ENCODE data around the gene ACOT4. TPM values are rescaled to one million over a fixed set of nuclear protein-coding genes. Genes with fewer than 3 reads are reported as not detected.

ACOT4 gene
- total and polyA plus RNA-seq, 4 donors = 2.5 to 12.9 (median 10.8) TPM

- TF ChIP-seq ZBTB33 (IDR thresholded peaks at IDR 0.05) (no peak), HNF4A (conservative IDR thresholded peaks at IDR 0.05) (no peak), EGR1 (IDR thresholded peaks at IDR 0.05; ENCODE audit: low read depth in 2 of 2) (no peak), GABPA (IDR thresholded peaks at IDR 0.05 in 1 of 2, conservative IDR thresholded peaks at IDR 0.05 in 1 of 2) (no peak)
Observed at GRCh38 chr14:73640796-73641365, 49.2 kb downstream of the ACOT4 start (continued).

GRCh38 chr14:73644531-73645247, 53.0 kb downstream of the ACOT4 start, which contains the start of gene DNAL1:
TSS of gene DNAL1 (plus strand) at chr14:73644986. CDS start at chr14:73645040, 54 bp downstream.
- Histone ChIP-seq H3K4me1 (ENCODE audit: control insufficient read depth in 4 of 4, insufficient read depth in 4 of 4, low read length in 3 of 4) (peaks cover 0 to 13% (median 13%) of the 10 kb centered on the region in 4 donors), H3K27me3 (ENCODE audit: control insufficient read depth in 4 of 4, insufficient read depth in 4 of 4, low read length in 3 of 4) (no peaks in the 10 kb centered on the region), H3K4me3 (ENCODE audit: low read depth in 1 of 3, low read length in 3 of 3) (peak within 1 kb of the TSS; percentile 74 to 99 (median 88)), H3K27ac (ENCODE audit: low read depth in 1 of 2, low read length in 2 of 2) (peak within 1 kb of the TSS; percentile 70 to 86), H3K36me3 (ENCODE audit: control insufficient read depth in 4 of 4, insufficient read depth in 3 of 4, low read depth in 1 of 4, low read length in 3 of 4) (no peaks in the 10 kb centered on the region), H3K9ac (ENCODE audit: low read depth in 1 of 2, low read length in 2 of 2) (peak within 1 kb of the TSS; percentile 54 to 95), H3K9me3 (ENCODE audit: control insufficient read depth in 4 of 4, low read length in 3 of 4) (no peaks in the 10 kb centered on the region)
- WGBS = under 1% methylated on average over 43 of the region's 43 CpGs
- TF ChIP-seq TAF1 (conservative IDR thresholded peaks at IDR 0.05) (peak; percentile 46), EGR1 (IDR thresholded peaks at IDR 0.05; ENCODE audit: low read depth in 2 of 2) (no peak), YY1 (IDR thresholded peaks at IDR 0.05) (peak; percentile 91), MAX (IDR thresholded peaks at IDR 0.05) (no peak), GABPA (IDR thresholded peaks at IDR 0.05 in 1 of 2, conservative IDR thresholded peaks at IDR 0.05 in 1 of 2) (peak in 1 of 2 donors; percentile 84), NR2F2 (IDR thresholded peaks at IDR 0.05) (peak; percentile 96), HNF4G (IDR thresholded peaks at IDR 0.05) (no peak), ZBTB33 (IDR thresholded peaks at IDR 0.05) (peak; percentile 19), HNF4A (conservative IDR thresholded peaks at IDR 0.05) (peak in 1 of 2 donors; percentile 47), REST (IDR thresholded peaks at IDR 0.05) (peak; percentile 54), RAD21 (IDR thresholded peaks at IDR 0.05) (peak; percentile 46 to 67), SP1 (IDR thresholded peaks at IDR 0.05) (peak; percentile 53), RXRA (IDR thresholded peaks at IDR 0.05) (peak; percentile 29 to 51), ATF3 (IDR thresholded peaks at IDR 0.05) (no peak)
- peak; percentile 93 for DNase-seq (ENCODE audit: low spot score)

Data from liver (tissue), 9 donors.